GM19043 (cell line): ENCODE data around the gene JUND.

Source experiments
- ATAC-seq: cut with Tn5 transposase; IDR thresholded peaks from one replicate; pipeline ENCODE4 v1.9.1; 2021; ENCODE audit warnings: low read depth; ENCODE audit not compliant: unreplicated experiment

The JUND gene

GRCh38 chr19:18308948-18309325, 27.5 kb upstream of the JUND start:
- ATAC-seq, result no peak

GRCh38 chr19:18308051-18308947, 26.9 kb upstream of the JUND start:
- ATAC-seq, result no peak

- no peak for ATAC-seq
Measured at GRCh38 chr19:18307271-18307681, 25.9 kb upstream of the JUND start.

- ATAC-seq, result no peak
Measured at GRCh38 chr19:18306888-18307260, 25.5 kb upstream of the JUND start.

GRCh38 chr19:18306209-18306887, 24.9 kb upstream of the JUND start:
- no peak for ATAC-seq

GRCh38 chr19:18304458-18305310, 23.3 kb upstream of the JUND start:
- ATAC-seq, result no peak

GRCh38 chr19:18304208-18304457, 22.7 kb upstream of the JUND start:
- no peak for ATAC-seq

DNA sequence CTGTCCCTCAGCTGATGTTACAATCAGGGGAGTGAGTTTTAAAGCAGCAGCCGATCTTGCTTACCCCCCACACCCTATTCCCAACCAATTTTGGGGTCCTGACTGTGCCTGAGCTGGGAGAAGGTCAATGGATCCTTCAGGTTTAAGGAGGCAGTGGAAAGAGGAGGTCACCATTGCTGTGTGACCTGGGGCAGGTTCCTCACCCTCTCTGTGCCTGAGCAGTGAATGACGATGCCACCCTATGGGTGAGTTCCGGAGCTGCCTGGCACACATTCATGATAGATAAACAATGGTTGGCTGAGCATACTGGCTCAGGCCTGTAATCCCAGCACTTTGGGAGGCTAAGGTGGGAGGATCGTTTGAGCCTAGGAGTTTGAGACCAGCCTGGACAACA, 20.3 kb upstream of the JUND start:
- no peak for ATAC-seq

DNA sequence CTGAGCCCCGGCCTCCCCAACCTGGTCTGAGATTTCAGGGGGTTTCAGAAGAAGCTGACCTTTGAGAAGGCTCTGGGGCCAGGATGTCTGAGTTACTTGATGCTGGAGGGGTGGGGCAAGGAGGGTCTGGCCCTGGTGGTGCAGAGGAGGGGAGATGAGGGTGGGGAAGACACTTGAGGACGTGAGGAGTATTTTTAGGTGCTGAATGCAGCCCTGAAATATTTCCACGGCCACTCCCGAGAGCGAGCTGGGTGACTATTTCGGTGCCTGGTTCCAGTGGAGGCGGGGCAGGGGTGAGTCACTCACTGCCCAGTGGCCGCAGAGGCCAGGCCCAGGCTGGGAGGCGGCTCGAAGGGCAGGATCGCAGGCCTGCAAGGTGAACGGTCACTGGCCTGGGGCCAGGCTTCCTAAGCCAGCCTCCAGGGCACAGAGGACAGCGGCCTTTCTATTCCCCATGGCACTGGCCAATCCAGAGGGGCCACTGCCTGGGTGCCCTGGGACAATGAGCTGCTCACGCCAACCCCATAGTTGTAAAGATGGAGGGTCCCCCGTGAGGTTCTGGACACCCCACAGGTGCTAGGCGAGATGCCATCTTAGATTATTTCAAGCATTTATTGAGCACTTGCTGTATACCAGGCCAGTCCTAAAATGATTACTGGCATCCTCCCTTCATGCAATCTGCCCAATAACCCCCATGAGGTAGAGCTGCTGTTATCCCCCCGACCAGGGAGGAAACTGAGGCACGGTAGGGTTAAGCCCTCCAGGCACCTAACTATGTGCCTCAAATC, 19.7 kb upstream of the JUND start:
- ATAC-seq, result no peak

GRCh38 chr19:18299654-18300053, 18.2 kb upstream of the JUND start:
- no peak for ATAC-seq

GRCh38 chr19:18298601-18299000, 17.2 kb upstream of the JUND start:
- ATAC-seq, result no peak

DNA sequence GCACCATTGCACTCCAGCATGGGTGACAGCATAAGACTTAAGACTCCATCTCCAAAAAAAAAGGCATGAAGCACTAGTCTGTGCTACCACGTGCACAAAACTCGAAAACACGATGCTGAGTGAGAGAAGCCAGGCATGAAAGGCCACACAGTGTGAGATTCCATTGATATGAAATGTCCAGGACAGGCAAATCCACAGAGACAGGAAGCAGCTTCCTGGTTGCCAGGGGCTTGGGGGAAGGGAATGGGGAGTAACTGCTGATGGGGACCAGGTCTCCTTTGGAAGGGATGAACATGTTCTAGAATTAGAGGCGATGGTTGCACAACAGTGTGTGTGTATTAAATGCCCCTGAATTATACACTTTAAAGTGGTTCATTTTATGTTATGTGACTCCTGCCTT, 15.9 kb upstream of the JUND start:
- ATAC-seq, result no peak

- no peak for ATAC-seq
Measured at GRCh38 chr19:18295034-18295451, 13.6 kb upstream of the JUND start.

DNA sequence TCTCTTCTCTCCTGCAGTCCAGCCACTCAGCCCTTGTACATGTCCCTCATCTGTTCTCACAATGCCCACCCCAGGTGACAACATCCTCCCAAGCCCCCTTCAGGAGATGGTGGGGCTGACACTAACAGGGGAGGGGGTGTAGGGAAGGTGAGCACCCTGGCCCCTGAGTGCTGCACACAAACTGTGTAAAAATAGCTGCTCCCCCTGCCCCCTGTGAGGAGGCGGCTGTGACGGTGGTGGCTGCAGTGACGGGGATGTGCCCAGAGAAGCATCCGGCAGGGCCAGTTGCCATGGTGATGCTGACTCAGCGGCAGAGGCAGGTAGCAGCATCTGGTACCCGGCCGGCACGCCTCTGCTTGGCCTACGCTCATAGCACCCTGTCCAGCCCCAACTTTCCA, 13.0 kb upstream of the JUND start:
- ATAC-seq, result no peak

- ATAC-seq, result no peak
Measured at GRCh38 chr19:18293642-18294466, 12.4 kb upstream of the JUND start.

DNA sequence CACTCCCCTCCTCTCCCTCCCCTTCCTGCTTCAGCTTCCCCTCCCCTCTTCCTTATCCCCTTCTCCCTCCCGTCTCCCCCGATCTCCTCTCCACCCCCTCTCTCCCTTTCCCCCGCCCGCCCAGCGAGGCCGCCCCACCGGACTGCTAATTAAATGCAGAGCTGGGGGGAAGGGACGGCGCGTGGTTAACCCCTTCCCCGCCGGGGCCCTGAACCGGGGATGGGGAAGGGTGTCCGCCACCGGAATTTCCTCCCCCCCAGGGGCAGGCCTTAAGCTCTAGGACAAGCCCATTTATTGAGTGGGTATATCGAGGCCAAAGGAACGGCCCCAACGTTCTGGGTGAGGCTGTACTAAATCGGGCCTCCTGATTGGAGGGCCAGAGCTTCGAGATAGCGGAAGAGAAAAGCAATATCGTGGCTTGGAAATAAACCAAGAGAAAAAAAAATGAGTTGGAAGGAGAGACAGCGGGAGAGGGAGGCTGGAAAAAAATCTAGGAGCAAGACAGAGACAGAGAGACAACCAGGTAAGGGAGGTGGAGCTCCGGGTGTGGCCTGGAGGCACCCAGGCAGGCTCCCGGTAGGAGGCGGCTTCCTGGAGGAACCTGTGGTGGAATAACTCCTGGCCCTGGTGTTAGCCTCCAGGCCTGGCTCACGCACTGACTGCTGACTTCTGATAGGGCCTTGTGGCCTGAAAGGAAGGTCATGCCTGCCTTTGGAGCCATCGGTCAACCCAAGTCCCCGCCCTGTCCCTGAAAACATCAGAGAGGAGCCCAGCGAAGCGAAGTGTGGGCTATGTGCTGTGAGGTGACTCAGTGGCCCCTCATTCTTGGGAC, 11.6 kb upstream of the JUND start:
- ATAC-seq, result no peak

- ATAC-seq, result no peak
Measured at GRCh38 chr19:18292462-18292809, 11.0 kb upstream of the JUND start.

DNA sequence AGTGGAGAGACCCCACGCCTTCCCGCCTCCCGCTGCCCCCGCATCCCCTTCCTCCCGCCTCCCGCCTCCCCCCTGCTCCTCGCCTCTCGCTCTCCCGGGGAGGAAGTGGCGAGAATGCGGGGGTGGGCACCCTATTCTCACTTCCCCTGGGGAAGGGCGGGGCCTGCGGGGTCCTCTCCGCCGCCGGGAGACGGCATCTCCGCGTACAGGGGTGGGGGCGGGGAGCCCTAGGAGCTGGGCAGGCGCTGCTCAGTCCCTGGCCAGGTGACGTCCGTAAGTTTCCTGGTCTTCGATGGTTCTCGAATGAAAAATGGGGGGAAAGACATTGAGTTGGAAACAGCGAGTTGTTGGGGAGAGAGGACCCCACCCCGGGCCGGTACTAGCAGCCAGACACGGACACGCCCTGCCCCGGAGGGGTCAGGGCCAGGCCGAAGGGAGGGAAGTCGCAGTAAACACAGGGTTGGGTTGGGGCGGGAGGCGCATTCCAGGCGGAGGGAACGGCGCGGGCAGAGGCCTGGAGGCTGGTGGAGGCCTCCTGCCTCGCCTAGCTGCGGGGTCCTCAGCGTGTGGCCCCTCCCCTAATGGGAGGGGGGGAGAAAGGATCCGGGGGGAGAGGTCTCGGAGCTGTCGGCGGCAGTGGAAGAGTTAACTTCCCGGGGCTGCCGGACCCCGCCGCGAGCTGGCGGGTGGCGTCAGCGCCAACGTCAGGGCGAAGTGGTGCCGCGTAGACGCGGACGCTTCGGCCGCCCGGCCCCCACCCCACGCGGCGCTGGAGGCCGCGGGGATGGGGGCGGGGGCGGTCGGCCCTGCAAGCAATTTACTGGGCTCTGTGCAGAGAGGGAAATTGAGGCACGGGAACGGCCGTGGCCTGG, 10.4 kb upstream of the JUND start:
- no peak for ATAC-seq
